Testis (tissue), 3 donors: ENCODE measurements around the gene TMEM8B. TPM values are rescaled to one million over a fixed set of nuclear protein-coding genes. Genes with fewer than 3 reads are reported as not detected.

Experiments
- DNase-seq: peaks from one replicate; pipeline ENCODE4 v3.0.0-alpha.2; 2019
- H3K27ac ChIP-seq, 2 donors: fragments of 200-600 bp; sonication (generic); one replicate each; pipeline ENCODE4 v1.5.1; 2019
- H3K27me3 ChIP-seq: fragments of 200-600 bp; sonication (generic); one replicate; pipeline ENCODE4 v1.5.1; 2019
- H3K36me3 ChIP-seq: fragments of 200-600 bp; sonication (generic); one replicate; pipeline ENCODE4 v1.5.1; 2017; ENCODE audit warnings: low read depth; ENCODE audit errors: missing control alignments
- H3K4me1 ChIP-seq: fragments of 200-600 bp; sonication (generic); one replicate; pipeline ENCODE4 v1.5.1; 2019
- H3K4me3 ChIP-seq, 2 donors: fragments of 200-600 bp; sonication (generic); one replicate each; pipeline ENCODE4 v1.5.1; 2017 to 2019
- H3K9me3 ChIP-seq: fragments of 200-600 bp; sonication (generic); one replicate; pipeline ENCODE4 v1.5.1; 2017
- CTCF ChIP-seq, 3 experiments: fragments of 450-650 bp in 2 of 3; fragments of 200-600 bp in 1 of 3; sonication (generic) in 1 of 3; IDR thresholded peaks; one replicate each; pipeline ENCODE4 v1.5.1; 2016 to 2019; ENCODE audit warnings: antibody characterized with exemption in 3 of 3, mild to moderate bottlenecking in 2 of 3, moderate library complexity in 1 of 3
- POLR2A ChIP-seq: fragments of 450-650 bp; IDR thresholded peaks from one replicate; pipeline ENCODE4 v1.6.1; 2017; ENCODE audit warnings: antibody characterized with exemption, mild to moderate bottlenecking, moderate library complexity
- WGBS, 2 donors: methylation state at CpG; one replicate each; pipeline ENCODE4 v1.1.5; 2018; 5-methylcytosine and 5-hydroxymethylcytosine counted together
- intact Hi-C: fragments of 100-400 bp; cut with DNase I; formaldehyde crosslinking; loops from one replicate; pipeline ENCODE4 v1.15.1; 2023; ENCODE audit warnings: low total_unique reads
- polyA plus RNA-seq: library from polyadenylated mRNA; stranded (reverse); fragments of 350-450 nt; fragmentation: Illumina TruSeq; extraction: RNeasy Lipid Tissue Mini Kit (QIAGEN cat#74804); gene quantifications from one replicate; pipeline ENCODE4 v1.2.3, GENCODE V29; 2014; ENCODE audit warnings: low read depth, low replicate concordance; ENCODE audit not compliant: insufficient read depth
- total RNA-seq, 2 donors: library from RNA; depleted of rRNA; stranded (reverse); fragments of >200 nt; gene quantifications; one replicate each; pipeline ENCODE4 v1.2.3, GENCODE V29; 2016

Gene TMEM8B
- total and polyA plus RNA-seq, 3 donors from 2014 or later, result 22.2 to 24.6 (median 24.5) TPM

GRCh38 chr9:35790025-35790384 lies 39.0 kb upstream of the TMEM8B start:
- H3K4me3 ChIP-seq, result no peak overlapping the region
- no peaks in the 10 kb centered on the region for H3K36me3 ChIP-seq
- no peak for DNase-seq
- H3K27ac ChIP-seq, result no peak overlapping the region
- no peak for TF ChIP-seq CTCF (IDR thresholded peaks at IDR 0.05)
- TF ChIP-seq POLR2A, result no peak
- peaks cover 26% of the 10 kb centered on the region for H3K4me1 ChIP-seq
- 10 to 15% methylated on average over 4 of the region's 4 CpGs for WGBS, 2 donors
- intact Hi-C loops, result no loop called here
- H3K9me3 ChIP-seq, result no peaks in the 10 kb centered on the region
- no peaks in the 10 kb centered on the region for H3K27me3 ChIP-seq

DNA sequence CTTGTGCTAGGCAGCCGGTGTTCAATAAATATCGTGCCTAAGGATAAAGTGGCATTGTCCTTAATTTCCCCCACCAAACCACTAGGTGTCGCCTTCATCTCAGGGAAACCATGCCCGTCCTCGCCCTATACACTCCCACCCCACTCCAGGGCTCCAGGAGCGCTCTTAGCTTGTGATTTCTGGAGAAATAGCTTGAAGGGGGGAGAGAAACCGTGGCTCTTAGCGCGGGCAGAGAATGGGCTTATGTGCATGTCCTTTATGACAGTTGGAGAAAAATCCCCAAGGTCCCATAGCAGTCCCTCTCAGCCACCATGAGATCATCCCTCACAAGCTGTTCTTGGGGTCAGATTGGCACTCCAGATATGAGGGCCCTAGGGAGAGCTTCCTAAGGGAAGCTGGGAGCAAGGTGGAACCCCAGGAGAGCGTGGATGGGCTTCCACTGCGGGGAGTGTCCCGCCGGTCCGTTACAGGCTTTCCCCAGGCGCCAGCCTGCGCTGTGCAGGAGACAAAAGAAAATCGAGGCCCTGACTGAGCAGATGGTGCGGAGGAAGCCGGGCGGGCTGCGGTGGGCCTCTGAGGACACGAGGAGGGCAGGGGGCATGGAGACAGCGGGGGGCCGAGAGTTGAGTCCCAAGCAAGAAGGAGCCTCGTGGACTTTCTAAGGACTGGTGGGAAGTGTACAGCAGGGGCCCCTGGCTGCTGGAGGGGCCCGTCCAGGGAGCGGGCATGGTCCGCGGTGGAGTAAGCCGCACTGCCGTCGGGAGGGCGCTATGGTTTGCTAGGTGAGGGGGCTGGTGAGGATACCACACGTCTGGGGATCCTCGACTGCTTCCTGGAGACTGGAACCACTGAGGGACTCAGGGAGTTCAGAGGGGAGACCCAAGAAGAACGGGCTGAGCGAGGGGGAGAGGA lies 38.4 kb upstream of the TMEM8B start:
- 17 to 24% methylated on average over 24 to 37 of the region's 37 CpGs for WGBS, 2 donors
- no peaks in the 10 kb centered on the region for H3K27me3 ChIP-seq
- H3K36me3 ChIP-seq, result no peaks in the 10 kb centered on the region
- H3K9me3 ChIP-seq, result no peaks in the 10 kb centered on the region
- peak; percentile 85 for DNase-seq
- H3K27ac ChIP-seq, result peak overlapping the region; percentile 59 to 80
- H3K4me1 ChIP-seq, result peaks cover 26% of the 10 kb centered on the region
- intact Hi-C loops, result no loop called here
- peak overlapping the region; percentile 55 to 63 for H3K4me3 ChIP-seq
- TF ChIP-seq CTCF (IDR thresholded peaks at IDR 0.05) (peak; percentile 75 to 91 (median 83)), POLR2A (no peak)

GRCh38 chr9:35791297-35791921 lies 37.6 kb upstream of the TMEM8B start, which contains the start of gene NPR2:
Gene NPR2 (plus strand): TSS chr9:35791591. CDS start chr9:35792409, 818 bp downstream.
- Histone ChIP-seq H3K4me1 (peaks cover 26% of the 10 kb centered on the region), H3K9me3 (no peaks in the 10 kb centered on the region), H3K36me3 (no peaks in the 10 kb centered on the region), H3K4me3 (peak within 1 kb of the TSS; percentile 55 to 63), H3K27me3 (no peaks in the 10 kb centered on the region), H3K27ac (peak within 1 kb of the TSS; percentile 59 to 80)
- intact Hi-C loops, result no loop called here
- TF ChIP-seq POLR2A (no peak), CTCF (IDR thresholded peaks at IDR 0.05) (no peak)
- 3 to 5% methylated on average over 7 to 59 of the region's 64 CpGs for WGBS, 2 donors
- DNase-seq, result peak; percentile 38

GRCh38 chr9:35792024-35792813 lies 36.8 kb upstream of the TMEM8B start:
- Histone ChIP-seq H3K27me3 (no peaks in the 10 kb centered on the region), H3K4me1 (peaks cover 26% of the 10 kb centered on the region), H3K9me3 (no peaks in the 10 kb centered on the region), H3K4me3 (peak overlapping the region; percentile 55 to 63), H3K27ac (peak overlapping the region in 1 of 2 donors; percentile 80), H3K36me3 (no peaks in the 10 kb centered on the region)
- no peak for DNase-seq
- TF ChIP-seq POLR2A, result no peak
- no peak for TF ChIP-seq CTCF (IDR thresholded peaks at IDR 0.05)
- WGBS, 2 donors, result 47 to 56% methylated on average over 20 to 29 of the region's 34 CpGs
- intact Hi-C loops, result no loop called here
